ENCODE measurements around the gene AK8.

Gene AK8

DNA sequence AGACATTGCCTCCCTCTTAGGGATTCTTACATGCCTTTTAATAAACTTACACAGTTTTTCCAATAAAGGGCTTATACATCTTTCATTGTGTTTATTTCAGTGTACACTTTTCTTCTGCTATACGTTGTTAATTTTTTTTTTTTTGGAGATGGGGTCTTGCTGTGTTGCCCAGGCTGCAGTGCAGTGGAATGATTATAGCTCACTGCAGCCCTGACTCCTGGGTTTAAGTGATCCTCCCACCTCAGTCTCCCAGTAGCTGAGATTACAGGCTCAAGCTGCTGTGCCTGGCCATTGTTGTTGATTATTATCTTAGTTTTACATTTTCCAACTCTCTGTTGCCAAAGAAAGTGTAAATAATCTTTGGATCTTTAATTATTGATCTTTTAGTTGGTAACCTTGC lies 118.0 kb downstream of the AK8 start:
- Histone ChIP-seq H3K36me3 (replicated peaks; ENCODE audit: low read depth, low read length) (no peaks in the 10 kb centered on the region), H3K9ac (ENCODE audit: low read length) (no peak overlapping the region), H3K79me2 (ENCODE audit: low read length) (no peaks in the 10 kb centered on the region), H2AFZ (ENCODE audit: low read depth, low read length) (no peak overlapping the region), H3K4me2 (ENCODE audit: low read length) (no peak overlapping the region), H3K27ac (ENCODE audit: low read length) (no peak overlapping the region), H3K27me3 (ENCODE audit: low read depth, low read length) (peaks cover 5% of the 10 kb centered on the region), H3K4me1 (ENCODE audit: low read length) (no peaks in the 10 kb centered on the region), H3K4me3 (ENCODE audit: low read length) (no peak overlapping the region), H4K20me1 (ENCODE audit: insufficient read depth, low read length) (no peaks in the 10 kb centered on the region), H3K9me3 (ENCODE audit: insufficient read depth, low read length) (no peaks in the 10 kb centered on the region)
- no peak for TF ChIP-seq EZH2phosphoT487 (IDR thresholded peaks at IDR 0.05; ENCODE audit: low read depth)
- TF ChIP-seq, protein P1, sequence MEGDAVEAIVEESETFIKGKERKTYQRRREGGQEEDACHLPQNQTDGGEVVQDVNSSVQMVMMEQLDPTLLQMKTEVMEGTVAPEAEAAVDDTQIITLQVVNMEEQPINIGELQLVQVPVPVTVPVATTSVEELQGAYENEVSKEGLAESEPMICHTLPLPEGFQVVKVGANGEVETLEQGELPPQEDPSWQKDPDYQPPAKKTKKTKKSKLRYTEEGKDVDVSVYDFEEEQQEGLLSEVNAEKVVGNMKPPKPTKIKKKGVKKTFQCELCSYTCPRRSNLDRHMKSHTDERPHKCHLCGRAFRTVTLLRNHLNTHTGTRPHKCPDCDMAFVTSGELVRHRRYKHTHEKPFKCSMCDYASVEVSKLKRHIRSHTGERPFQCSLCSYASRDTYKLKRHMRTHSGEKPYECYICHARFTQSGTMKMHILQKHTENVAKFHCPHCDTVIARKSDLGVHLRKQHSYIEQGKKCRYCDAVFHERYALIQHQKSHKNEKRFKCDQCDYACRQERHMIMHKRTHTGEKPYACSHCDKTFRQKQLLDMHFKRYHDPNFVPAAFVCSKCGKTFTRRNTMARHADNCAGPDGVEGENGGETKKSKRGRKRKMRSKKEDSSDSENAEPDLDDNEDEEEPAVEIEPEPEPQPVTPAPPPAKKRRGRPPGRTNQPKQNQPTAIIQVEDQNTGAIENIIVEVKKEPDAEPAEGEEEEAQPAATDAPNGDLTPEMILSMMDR (IDR thresholded peaks at IDR 0.05; ENCODE audit: low read depth, low read length), result no peak

DNA sequence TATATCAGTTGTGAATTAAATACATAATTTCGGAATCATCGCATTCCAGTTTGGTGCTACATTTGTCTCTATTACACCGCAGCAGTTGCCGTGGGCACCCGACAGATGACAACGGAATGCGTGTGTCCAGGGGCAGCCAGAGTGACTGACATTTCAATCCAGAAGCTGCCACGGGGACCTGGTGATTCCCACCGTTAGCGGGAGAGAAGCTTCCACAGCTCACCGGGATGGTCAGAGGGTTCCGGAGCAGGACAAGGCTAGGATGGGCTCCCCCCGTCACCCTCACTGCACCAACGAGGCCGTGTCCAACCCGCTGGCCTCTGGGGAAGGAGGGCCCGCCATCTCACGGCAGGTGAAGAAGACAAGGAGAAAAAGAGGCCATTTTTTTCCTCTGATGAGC lies 121.1 kb downstream of the AK8 start:
- no peaks in the 10 kb centered on the region for H3K79me2 ChIP-seq (ENCODE audit: low read length)

DNA sequence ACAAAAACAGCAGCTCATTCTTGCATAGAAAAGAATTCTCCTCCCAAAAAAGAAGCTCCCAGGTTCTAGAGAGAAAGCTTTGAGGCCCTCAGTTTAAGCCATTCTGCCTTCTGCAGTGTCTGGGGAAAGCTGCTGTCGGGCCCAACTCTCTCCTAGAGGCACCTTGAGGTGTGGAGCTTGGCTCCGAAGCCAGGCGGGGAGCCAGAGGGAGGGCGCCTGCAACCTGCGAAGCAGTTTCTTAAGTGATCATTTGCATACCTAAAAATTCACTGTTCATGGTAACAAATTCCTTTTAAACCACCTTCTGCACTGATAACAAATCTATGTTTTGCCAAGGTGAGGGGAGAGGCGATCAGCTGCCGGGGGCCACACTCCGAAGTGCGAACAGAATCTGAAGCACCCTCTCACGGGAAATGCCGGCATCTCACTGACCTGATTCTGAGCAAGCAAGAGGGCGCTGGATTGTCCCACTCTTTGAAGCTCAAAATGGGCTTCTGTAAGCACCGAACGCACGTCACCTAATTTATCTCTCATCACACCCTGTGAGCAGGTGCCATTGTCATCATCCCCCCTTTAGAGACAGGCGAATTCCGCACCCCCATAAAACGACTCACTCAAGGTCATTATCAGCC lies 121.8 kb downstream of the AK8 start:
- H3K4me1 ChIP-seq (ENCODE audit: low read length), result no peaks in the 10 kb centered on the region
- no peak overlapping the region for H3K9ac ChIP-seq (ENCODE audit: low read length)
- no peaks in the 10 kb centered on the region for H3K36me3 ChIP-seq (replicated peaks; ENCODE audit: low read depth, low read length)
- no peaks in the 10 kb centered on the region for H4K20me1 ChIP-seq (ENCODE audit: insufficient read depth, low read length)
- no peak for TF ChIP-seq EZH2phosphoT487 (IDR thresholded peaks at IDR 0.05; ENCODE audit: low read depth)
- TF ChIP-seq, protein P1 (IDR thresholded peaks at IDR 0.05; ENCODE audit: low read depth, low read length), result no peak
- no peak overlapping the region for H3K4me2 ChIP-seq (ENCODE audit: low read length)
- H3K4me3 ChIP-seq (ENCODE audit: low read length), result no peak overlapping the region
- H2AFZ ChIP-seq (ENCODE audit: low read depth, low read length), result no peak overlapping the region
- no peaks in the 10 kb centered on the region for H3K79me2 ChIP-seq (ENCODE audit: low read length)
- peaks cover 6% of the 10 kb centered on the region for H3K27me3 ChIP-seq (ENCODE audit: low read depth, low read length)
- no peaks in the 10 kb centered on the region for H3K9me3 ChIP-seq (ENCODE audit: insufficient read depth, low read length)
- no peak overlapping the region for H3K27ac ChIP-seq (ENCODE audit: low read length)

More for the DNA sequence above, 121.1 kb downstream of the AK8 start:
- Histone ChIP-seq H3K4me1 (ENCODE audit: low read length) (no peaks in the 10 kb centered on the region), H3K27me3 (ENCODE audit: low read depth, low read length) (peaks cover 6% of the 10 kb centered on the region), H3K27ac (ENCODE audit: low read length) (no peak overlapping the region), H3K9me3 (ENCODE audit: insufficient read depth, low read length) (no peaks in the 10 kb centered on the region), H3K4me2 (ENCODE audit: low read length) (no peak overlapping the region), H3K9ac (ENCODE audit: low read length) (no peak overlapping the region), H2AFZ (ENCODE audit: low read depth, low read length) (no peak overlapping the region), H4K20me1 (ENCODE audit: insufficient read depth, low read length) (no peaks in the 10 kb centered on the region), H3K36me3 (replicated peaks; ENCODE audit: low read depth, low read length) (no peaks in the 10 kb centered on the region), H3K4me3 (ENCODE audit: low read length) (no peak overlapping the region)
- TF ChIP-seq EZH2phosphoT487 (IDR thresholded peaks at IDR 0.05; ENCODE audit: low read depth), result no peak
- TF ChIP-seq, protein P1 (IDR thresholded peaks at IDR 0.05; ENCODE audit: low read depth, low read length), result no peak

DNA sequence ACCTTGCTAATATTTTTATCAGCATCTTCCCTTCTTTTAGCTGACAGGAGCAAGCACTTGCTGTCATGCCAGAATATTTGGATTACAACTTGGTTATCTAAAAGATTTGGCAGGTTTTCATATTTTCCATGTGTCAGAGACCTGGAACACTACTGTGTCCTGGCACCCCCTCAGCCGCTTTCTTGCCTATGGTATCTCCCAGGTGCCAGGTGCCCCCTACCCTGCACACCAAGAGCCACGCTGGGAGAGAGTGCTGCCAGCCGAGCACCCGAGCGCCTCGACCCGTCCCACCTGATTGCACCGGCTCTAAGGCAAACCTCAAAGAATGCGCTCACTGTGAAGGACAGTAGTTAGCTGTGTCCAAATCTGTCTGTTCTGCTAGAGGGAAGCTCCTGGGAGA lies 123.0 kb downstream of the AK8 start:
- H3K27ac ChIP-seq (ENCODE audit: low read length), result no peak overlapping the region
- no peaks in the 10 kb centered on the region for H3K4me1 ChIP-seq (ENCODE audit: low read length)
- no peaks in the 10 kb centered on the region for H4K20me1 ChIP-seq (ENCODE audit: insufficient read depth, low read length)
- no peak overlapping the region for H2AFZ ChIP-seq (ENCODE audit: low read depth, low read length)
- no peaks in the 10 kb centered on the region for H3K36me3 ChIP-seq (replicated peaks; ENCODE audit: low read depth, low read length)
- H3K79me2 ChIP-seq (ENCODE audit: low read length), result no peaks in the 10 kb centered on the region
- no peak overlapping the region for H3K4me3 ChIP-seq (ENCODE audit: low read length)
- no peak for TF ChIP-seq EZH2phosphoT487 (IDR thresholded peaks at IDR 0.05; ENCODE audit: low read depth)
- TF ChIP-seq, protein P1 (IDR thresholded peaks at IDR 0.05; ENCODE audit: low read depth, low read length), result no peak
- H3K4me2 ChIP-seq (ENCODE audit: low read length), result no peak overlapping the region
- H3K27me3 ChIP-seq (ENCODE audit: low read depth, low read length), result peaks cover 6% of the 10 kb centered on the region
- no peak overlapping the region for H3K9ac ChIP-seq (ENCODE audit: low read length)
- no peaks in the 10 kb centered on the region for H3K9me3 ChIP-seq (ENCODE audit: insufficient read depth, low read length)

All from OCI-LY3 (cell line).